KMS-11 (cell line): ENCODE measurements around the gene TMEM72.

ENCODE experiments used
- H2AFZ ChIP-seq: fragments of 200-600 bp; sonication (generic); 2 replicates; pipeline ENCODE4 v1.6.1; 2016; ENCODE audit warnings: antibody characterized with exemption, mixed run types, low read depth
- H3K27ac ChIP-seq: fragments of 200-600 bp; sonication (generic); 2 replicates; pipeline ENCODE4 v1.6.1; 2016; ENCODE audit warnings: mild to moderate bottlenecking, mixed run types
- H3K27me3 ChIP-seq: fragments of 200-600 bp; sonication (generic); 2 replicates; pipeline ENCODE4 v1.6.1; 2017; ENCODE audit warnings: mild to moderate bottlenecking, low read depth, mixed run types, moderate library complexity; ENCODE audit not compliant: insufficient read depth
- H3K36me3 ChIP-seq: fragments of 200-600 bp; sonication (generic); 2 replicates; pipeline ENCODE4 v1.6.1; 2017; ENCODE audit warnings: mild to moderate bottlenecking, mixed run types; ENCODE audit not compliant: insufficient read depth
- H3K4me1 ChIP-seq: fragments of 200-600 bp; sonication (generic); 2 replicates; pipeline ENCODE4 v1.6.1; 2016; ENCODE audit warnings: mild to moderate bottlenecking, low read depth, mixed run types; ENCODE audit not compliant: poor library complexity, severe bottlenecking
- H3K4me2 ChIP-seq: fragments of 200-600 bp; sonication (generic); 2 replicates; pipeline ENCODE4 v1.7.0; 2016; ENCODE audit warnings: mild to moderate bottlenecking, mixed run types
- H3K4me3 ChIP-seq: fragments of 200-600 bp; sonication (generic); IDR thresholded peaks from 2 replicates; pipeline ENCODE4 v1.6.1; 2017; ENCODE audit warnings: low read depth, low read length, mixed read lengths; ENCODE audit not compliant: insufficient read depth
- H3K79me2 ChIP-seq: fragments of 200-600 bp; sonication (generic); 2 replicates; pipeline ENCODE4 v1.6.1; 2016; ENCODE audit warnings: low read depth, mixed run types; ENCODE audit not compliant: insufficient read depth
- H3K9ac ChIP-seq: fragments of 200-600 bp; sonication (generic); 2 replicates; pipeline ENCODE4 v1.6.1; 2016; ENCODE audit warnings: mild to moderate bottlenecking, mixed run types
- H4K20me1 ChIP-seq: fragments of 200-600 bp; sonication (generic); 2 replicates; pipeline ENCODE4 v1.6.1; 2016; ENCODE audit warnings: mild to moderate bottlenecking, mixed run types; ENCODE audit not compliant: insufficient read depth
- TF ChIP-seq, protein P1 (sequence below): fragments of 200-600 bp; sonication (generic); conservative IDR thresholded peaks from 2 replicates; pipeline ENCODE4 v1.6.1; 2017; ENCODE audit warnings: low read depth, mild to moderate bottlenecking, antibody characterized with exemption, low read length, moderate library complexity, mixed read lengths

Gene TMEM72

GRCh38 chr10:44920252-44920651 is 9.1 kb downstream of the TMEM72 start:
- no peak overlapping the region for H3K4me2 ChIP-seq
- H3K79me2 ChIP-seq, result no peaks in the 10 kb centered on the region
- H3K27ac ChIP-seq, result no peak overlapping the region
- H3K9ac ChIP-seq, result no peak overlapping the region
- TF ChIP-seq, protein P1, sequence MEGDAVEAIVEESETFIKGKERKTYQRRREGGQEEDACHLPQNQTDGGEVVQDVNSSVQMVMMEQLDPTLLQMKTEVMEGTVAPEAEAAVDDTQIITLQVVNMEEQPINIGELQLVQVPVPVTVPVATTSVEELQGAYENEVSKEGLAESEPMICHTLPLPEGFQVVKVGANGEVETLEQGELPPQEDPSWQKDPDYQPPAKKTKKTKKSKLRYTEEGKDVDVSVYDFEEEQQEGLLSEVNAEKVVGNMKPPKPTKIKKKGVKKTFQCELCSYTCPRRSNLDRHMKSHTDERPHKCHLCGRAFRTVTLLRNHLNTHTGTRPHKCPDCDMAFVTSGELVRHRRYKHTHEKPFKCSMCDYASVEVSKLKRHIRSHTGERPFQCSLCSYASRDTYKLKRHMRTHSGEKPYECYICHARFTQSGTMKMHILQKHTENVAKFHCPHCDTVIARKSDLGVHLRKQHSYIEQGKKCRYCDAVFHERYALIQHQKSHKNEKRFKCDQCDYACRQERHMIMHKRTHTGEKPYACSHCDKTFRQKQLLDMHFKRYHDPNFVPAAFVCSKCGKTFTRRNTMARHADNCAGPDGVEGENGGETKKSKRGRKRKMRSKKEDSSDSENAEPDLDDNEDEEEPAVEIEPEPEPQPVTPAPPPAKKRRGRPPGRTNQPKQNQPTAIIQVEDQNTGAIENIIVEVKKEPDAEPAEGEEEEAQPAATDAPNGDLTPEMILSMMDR, result no peak
- no peak overlapping the region for H3K4me3 ChIP-seq
- H4K20me1 ChIP-seq, result no peaks in the 10 kb centered on the region
- H3K36me3 ChIP-seq, result no peaks in the 10 kb centered on the region
- H2AFZ ChIP-seq, result no peak overlapping the region
- peaks cover 21% of the 10 kb centered on the region for H3K4me1 ChIP-seq
- no peaks in the 10 kb centered on the region for H3K27me3 ChIP-seq

- no peaks in the 10 kb centered on the region for H3K27me3 ChIP-seq
- TF ChIP-seq, protein P1, result no peak
- no peak overlapping the region for H3K27ac ChIP-seq
- no peak overlapping the region for H3K4me3 ChIP-seq
- no peak overlapping the region for H2AFZ ChIP-seq
- no peaks in the 10 kb centered on the region for H3K36me3 ChIP-seq
- H3K4me2 ChIP-seq, result no peak overlapping the region
- peaks cover 26% of the 10 kb centered on the region for H3K4me1 ChIP-seq
- H3K9ac ChIP-seq, result no peak overlapping the region
- H3K79me2 ChIP-seq, result no peaks in the 10 kb centered on the region
- H4K20me1 ChIP-seq, result no peaks in the 10 kb centered on the region
Observed at GRCh38 chr10:44921061-44921460, 9.9 kb downstream of the TMEM72 start.

GRCh38 chr10:44921506-44921905 is 10.4 kb downstream of the TMEM72 start:
- Histone ChIP-seq H3K27ac (no peak overlapping the region), H3K4me3 (no peak overlapping the region), H3K4me2 (no peak overlapping the region), H3K4me1 (peaks cover 27% of the 10 kb centered on the region), H2AFZ (no peak overlapping the region), H3K79me2 (no peaks in the 10 kb centered on the region), H4K20me1 (no peaks in the 10 kb centered on the region), H3K36me3 (no peaks in the 10 kb centered on the region), H3K9ac (no peak overlapping the region), H3K27me3 (no peaks in the 10 kb centered on the region)
- TF ChIP-seq, protein P1, result no peak

DNA sequence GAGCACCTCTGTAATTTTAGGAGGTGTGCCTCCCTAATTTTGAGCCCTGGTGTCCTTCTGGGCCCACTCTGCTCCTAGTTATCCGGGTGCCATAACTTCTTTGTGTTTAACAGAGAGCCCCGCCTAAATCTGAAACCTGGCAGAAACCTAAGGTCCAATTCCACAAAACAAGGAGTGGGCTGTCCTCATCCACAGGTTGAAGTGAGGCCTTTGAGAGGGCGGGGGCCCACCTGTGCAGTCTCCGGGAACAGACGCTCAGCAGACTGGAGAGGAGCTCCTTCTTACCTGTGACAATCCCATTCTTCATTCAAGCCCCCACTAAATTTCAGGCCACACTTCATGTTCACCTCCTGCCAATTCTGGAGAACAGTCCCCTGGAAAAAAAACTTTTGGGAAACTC is 10.9 kb downstream of the TMEM72 start:
- H2AFZ ChIP-seq, result no peak overlapping the region
- no peaks in the 10 kb centered on the region for H3K36me3 ChIP-seq
- TF ChIP-seq, protein P1, result no peak
- H3K4me1 ChIP-seq, result peaks cover 30% of the 10 kb centered on the region
- no peak overlapping the region for H3K4me2 ChIP-seq
- H3K4me3 ChIP-seq, result no peak overlapping the region
- no peaks in the 10 kb centered on the region for H3K79me2 ChIP-seq
- no peaks in the 10 kb centered on the region for H3K27me3 ChIP-seq
- H3K9ac ChIP-seq, result no peak overlapping the region
- H3K27ac ChIP-seq, result no peak overlapping the region
- no peaks in the 10 kb centered on the region for H4K20me1 ChIP-seq
